Right lobe of liver (tissue), 6 donors: Measurements from ENCODE around the gene PPP1R12A. TPM values are rescaled to one million over a fixed set of nuclear protein-coding genes. Genes with fewer than 3 reads are reported as not detected.

Experiments
- ATAC-seq, 4 donors: fragments of 200-7000 bp; cut with Tn5 transposase; one replicate each; pipeline ENCODE4 v1.9.1; 2020; ENCODE audit warnings: mild to moderate bottlenecking in 4 of 4, moderate library complexity in 4 of 4
- DNase-seq, 3 donors: peaks; one replicate each; pipeline ENCODE4 v3.0.0-alpha.2; 2020
- H3K27ac ChIP-seq, 3 donors: fragments of 200-600 bp; one replicate each; pipeline ENCODE4 v1.8.0; 2022
- H3K27me3 ChIP-seq, 2 donors: fragments of 200-600 bp; one replicate each; pipeline ENCODE4 v1.8.0; 2022
- H3K36me3 ChIP-seq, 4 donors: fragments of 200-600 bp; sonication (generic) in 1 of 4; one replicate each; pipeline versions ENCODE4 v1.5.1 to v1.8.0; 2017 to 2022; ENCODE audit warnings: control low read depth in 1 of 4
- H3K4me1 ChIP-seq, 4 donors: fragments of 200-600 bp; sonication (generic) in 1 of 4; one replicate each; pipeline versions ENCODE4 v1.5.1 to v1.8.0; 2017 to 2022; ENCODE audit warnings: control low read depth in 1 of 4
- H3K4me3 ChIP-seq, 3 donors: fragments of 200-600 bp; one replicate each; pipeline ENCODE4 v1.8.0; 2022
- H3K9me3 ChIP-seq, 4 donors: fragments of 200-600 bp; sonication (generic) in 1 of 4; one replicate each; pipeline versions ENCODE4 v1.5.1 to v1.8.0; 2017 to 2022; ENCODE audit warnings: control low read depth in 1 of 4
- CTCF ChIP-seq, 4 donors: fragments of 200-600 bp in 3 of 4; fragments of 450-650 bp in 1 of 4; IDR thresholded peaks; one replicate each; pipeline versions ENCODE4 v1.5.1 to v1.8.0; 2016 to 2022; ENCODE audit warnings: antibody characterized with exemption in 4 of 4, mild to moderate bottlenecking in 2 of 4
- POLR2A ChIP-seq: fragments of 450-650 bp; IDR thresholded peaks from one replicate; pipeline ENCODE4 v1.6.1; 2017; ENCODE audit warnings: antibody characterized with exemption, mild to moderate bottlenecking
- WGBS: methylation state at CpG from one replicate; pipeline ENCODE4 v1.1.6; 2018; ENCODE audit warnings: low coverage, low lambda C conversion rate; ENCODE audit not compliant: insufficient coverage; ENCODE audit errors: missing lambda C conversion rate; 5-methylcytosine and 5-hydroxymethylcytosine counted together
- intact Hi-C, 2 donors: fragments of 100-400 bp; cut with DNase I; formaldehyde crosslinking; loops; one replicate each; pipeline versions ENCODE4 v1.11.2 to v1.14.1; 2022
- total RNA-seq, 6 experiments: library from RNA; depleted of rRNA in 2 of 6; stranded (reverse); fragments of >200 nt in 2 of 6; fragmentation: NEBNext Ultra II Directional in 3 of 6; extraction: Animal tissue kit (Norgen Biotek cat#: 25700) in 3 of 6; gene quantifications; one replicate each; pipeline versions ENCODE4 v1.1.0 to v1.2.4, GENCODE V29; 2016 to 2023
- donor health status: DM: no; HTN: yes; CAD: no.
- donor health status: DM: no; HTN: no; CAD: no.
- donor health status: DM: no; HTN: no; CAD: no.
- donor health status: DM: no; HTN: yes; CAD: no.
- donor health status: DM: no; HTN: yes; CAD: no.

Gene PPP1R12A
- total RNA-seq, 6 experiments from 2014 or later = 13.1 to 21.0 (median 19.2) TPM

GRCh38 chr12:79908366-79908765 is 26.5 kb downstream of the PPP1R12A start:
- Histone ChIP-seq H3K36me3 (no peaks in the 10 kb centered on the region), H3K27me3 (no peaks in the 10 kb centered on the region), H3K27ac (no peak overlapping the region), H3K4me3 (no peak overlapping the region), H3K4me1 (peaks cover 0 to 5% (median 0%) of the 10 kb centered on the region in 4 donors), H3K9me3 (no peaks in the 10 kb centered on the region)
- ATAC-seq (no peak), DNase-seq (no peak)
- intact Hi-C loops = no loop called here
- TF ChIP-seq POLR2A (no peak), CTCF (IDR thresholded peaks at IDR 0.05) (no peak)

GRCh38 chr12:79901506-79901905 is 33.4 kb downstream of the PPP1R12A start:
- Histone ChIP-seq H3K27ac (no peak overlapping the region), H3K36me3 (no peaks in the 10 kb centered on the region), H3K9me3 (no peaks in the 10 kb centered on the region), H3K27me3 (no peaks in the 10 kb centered on the region), H3K4me1 (peaks cover 0 to 21% (median 5%) of the 10 kb centered on the region in 4 donors), H3K4me3 (no peak overlapping the region)
- ATAC-seq (peak in 2 of 4 donors; percentile 21 to 50), DNase-seq (no peak)
- intact Hi-C loops = no loop called here
- WGBS = 50% methylated on average over 2 of the region's 2 CpGs
- TF ChIP-seq CTCF (IDR thresholded peaks at IDR 0.05) = no peak
- TF ChIP-seq POLR2A = no peak

- H3K4me1 ChIP-seq = peaks cover 0 to 21% (median 5%) of the 10 kb centered on the region in 4 donors
- TF ChIP-seq POLR2A = no peak
- no peak for TF ChIP-seq CTCF (IDR thresholded peaks at IDR 0.05)
- H3K4me3 ChIP-seq = no peak overlapping the region
- H3K9me3 ChIP-seq = no peaks in the 10 kb centered on the region
- H3K27ac ChIP-seq = no peak overlapping the region
- intact Hi-C loops = no loop called here
- WGBS = 35% methylated on average over 2 of the region's 2 CpGs
- ATAC-seq (peak in 1 of 4 donors; percentile 33), DNase-seq (no peak)
- H3K27me3 ChIP-seq = no peaks in the 10 kb centered on the region
- no peaks in the 10 kb centered on the region for H3K36me3 ChIP-seq
Observed at GRCh38 chr12:79900951-79901350, 33.9 kb downstream of the PPP1R12A start.

GRCh38 chr12:79900199-79900598 is 34.7 kb downstream of the PPP1R12A start:
- peak in 1 of 4 donors; percentile 40 for ATAC-seq
- Histone ChIP-seq H3K4me3 (no peak overlapping the region), H3K36me3 (no peaks in the 10 kb centered on the region), H3K27ac (no peak overlapping the region), H3K9me3 (no peaks in the 10 kb centered on the region), H3K27me3 (no peaks in the 10 kb centered on the region), H3K4me1 (peaks cover 0 to 21% (median 5%) of the 10 kb centered on the region in 4 donors)
- 35% methylated on average over 2 of the region's 2 CpGs for WGBS
- intact Hi-C loops = no loop called here
- TF ChIP-seq POLR2A (no peak), CTCF (IDR thresholded peaks at IDR 0.05) (no peak)
- DNase-seq = no peak

GRCh38 chr12:79897617-79898016 is 37.3 kb downstream of the PPP1R12A start:
- Histone ChIP-seq H3K4me3 (no peak overlapping the region), H3K27me3 (no peaks in the 10 kb centered on the region), H3K9me3 (no peaks in the 10 kb centered on the region), H3K36me3 (no peaks in the 10 kb centered on the region), H3K27ac (no peak overlapping the region), H3K4me1 (peaks cover 0 to 21% (median 5%) of the 10 kb centered on the region in 4 donors)
- TF ChIP-seq CTCF (IDR thresholded peaks at IDR 0.05) = no peak
- TF ChIP-seq POLR2A = no peak
- WGBS = 73% methylated on average over 1 of the region's 1 CpG
- ATAC-seq = no peak
- intact Hi-C loops = no loop called here
- no peak for DNase-seq
